ENCODE data around the gene SRMS. TPM values are rescaled to one million over a fixed set of nuclear protein-coding genes. Genes with fewer than 3 reads are reported as not detected.

Gene SRMS
- polyA plus RNA-seq, 1 donor (not counting 4 experiments of a cell fraction or from before 2014, with no cell fraction given) = 0.10 TPM

DNA sequence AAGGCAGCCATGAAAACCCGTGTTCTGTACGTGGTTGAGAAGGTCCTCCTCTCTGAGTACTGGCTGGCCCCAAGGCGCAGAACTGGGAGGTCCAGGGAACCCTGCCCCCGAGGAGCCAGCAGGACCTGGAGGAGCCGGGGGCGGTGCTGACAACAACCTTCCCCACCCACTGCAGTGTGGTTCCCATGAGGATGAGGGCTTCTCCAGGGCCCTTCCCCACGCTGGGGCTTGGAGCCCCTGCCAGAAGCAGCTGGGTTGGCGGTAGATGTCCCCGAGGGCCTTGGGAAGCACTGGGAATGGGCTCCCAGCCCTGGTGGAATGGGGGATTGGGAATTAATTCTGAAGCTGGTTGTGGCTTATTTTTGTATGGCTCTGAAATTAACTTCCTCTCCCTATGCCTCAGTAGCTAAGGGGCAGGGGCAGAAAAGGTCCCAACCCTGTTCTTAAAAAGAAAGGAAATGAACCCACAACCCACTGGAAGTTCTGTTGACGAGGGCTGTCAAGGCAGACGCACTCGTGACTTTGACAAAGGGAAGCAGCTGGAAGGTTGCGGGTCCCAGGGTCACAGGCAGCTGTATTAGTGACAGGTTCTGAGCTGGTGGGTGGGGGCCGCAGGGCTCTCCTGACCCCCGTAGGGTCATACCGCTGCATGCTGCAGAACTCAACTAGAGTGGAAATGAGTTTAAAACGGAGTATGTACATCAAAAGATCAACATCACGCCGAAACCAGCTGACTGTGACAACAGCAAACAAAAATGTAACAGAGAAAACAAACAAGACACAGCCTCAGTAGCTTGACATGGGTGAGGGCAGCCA lies 40.4 kb upstream of the SRMS start:
- dilution Hi-C loops (cut with MboI; ENCODE audit: extremely low pct_ligation_motif_present, low sequenced_read_pairs) = no loop called here
- H3K9me3 ChIP-seq (ENCODE audit: control insufficient read depth, low read depth, low read length) = no peaks in the 10 kb centered on the region
- H3K4me1 ChIP-seq (ENCODE audit: control insufficient read depth, extremely low read depth, insufficient read depth, low read length) = no peaks in the 10 kb centered on the region
- H4K20me1 ChIP-seq (ENCODE audit: control insufficient read depth, extremely low read depth, insufficient read depth, low read length) = no peaks in the 10 kb centered on the region
- H3K4me2 ChIP-seq (ENCODE audit: control insufficient read depth, extremely low read depth, insufficient read depth, low read depth, low read length) = no peak overlapping the region
- H3K27ac ChIP-seq (ENCODE audit: control insufficient read depth, insufficient read depth, low read length) = no peak overlapping the region
- DNase-seq (ENCODE audit: low read depth, low spot score) = no peak
- no peak for TF ChIP-seq EZH2 (IDR thresholded peaks at IDR 0.05; ENCODE audit: low read length)
- TF ChIP-seq, protein P1, sequence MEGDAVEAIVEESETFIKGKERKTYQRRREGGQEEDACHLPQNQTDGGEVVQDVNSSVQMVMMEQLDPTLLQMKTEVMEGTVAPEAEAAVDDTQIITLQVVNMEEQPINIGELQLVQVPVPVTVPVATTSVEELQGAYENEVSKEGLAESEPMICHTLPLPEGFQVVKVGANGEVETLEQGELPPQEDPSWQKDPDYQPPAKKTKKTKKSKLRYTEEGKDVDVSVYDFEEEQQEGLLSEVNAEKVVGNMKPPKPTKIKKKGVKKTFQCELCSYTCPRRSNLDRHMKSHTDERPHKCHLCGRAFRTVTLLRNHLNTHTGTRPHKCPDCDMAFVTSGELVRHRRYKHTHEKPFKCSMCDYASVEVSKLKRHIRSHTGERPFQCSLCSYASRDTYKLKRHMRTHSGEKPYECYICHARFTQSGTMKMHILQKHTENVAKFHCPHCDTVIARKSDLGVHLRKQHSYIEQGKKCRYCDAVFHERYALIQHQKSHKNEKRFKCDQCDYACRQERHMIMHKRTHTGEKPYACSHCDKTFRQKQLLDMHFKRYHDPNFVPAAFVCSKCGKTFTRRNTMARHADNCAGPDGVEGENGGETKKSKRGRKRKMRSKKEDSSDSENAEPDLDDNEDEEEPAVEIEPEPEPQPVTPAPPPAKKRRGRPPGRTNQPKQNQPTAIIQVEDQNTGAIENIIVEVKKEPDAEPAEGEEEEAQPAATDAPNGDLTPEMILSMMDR (optimal IDR thresholded peaks at IDR 0.05 in 1 of 3, IDR thresholded peaks at IDR 0.05 in 1 of 3, conservative IDR thresholded peaks at IDR 0.05 in 1 of 3; ENCODE audit: extremely low read depth in 1 of 3, insufficient read depth in 2 of 3, low read length in 3 of 3) = no peak
- no peak for FAIRE-seq
- no peak overlapping the region for H3K4me3 ChIP-seq (ENCODE audit: control insufficient read depth in 2 of 3, extremely low read depth in 1 of 3, insufficient read depth in 2 of 3, low read depth in 1 of 3, low read length in 3 of 3)
- no peaks in the 10 kb centered on the region for H3K9me1 ChIP-seq (ENCODE audit: control insufficient read depth, extremely low read depth, insufficient read depth, low read length)
- no peaks in the 10 kb centered on the region for H3K27me3 ChIP-seq (ENCODE audit: control insufficient read depth, extremely low read depth, insufficient read depth, low read length)
- H2AFZ ChIP-seq (ENCODE audit: control insufficient read depth, low read length) = no peak overlapping the region
- H3K9ac ChIP-seq (ENCODE audit: control insufficient read depth, extremely low read depth, insufficient read depth, low read length) = no peak overlapping the region
- peaks cover 8 to 22% of the 10 kb centered on the region in 2 experiments for H3K36me3 ChIP-seq (ENCODE audit: control insufficient read depth in 2 of 2, extremely low read depth in 1 of 2, insufficient read depth in 2 of 2, low read length in 2 of 2)
- H3K79me2 ChIP-seq (ENCODE audit: control insufficient read depth, insufficient read depth, low read length) = no peaks in the 10 kb centered on the region

DNA sequence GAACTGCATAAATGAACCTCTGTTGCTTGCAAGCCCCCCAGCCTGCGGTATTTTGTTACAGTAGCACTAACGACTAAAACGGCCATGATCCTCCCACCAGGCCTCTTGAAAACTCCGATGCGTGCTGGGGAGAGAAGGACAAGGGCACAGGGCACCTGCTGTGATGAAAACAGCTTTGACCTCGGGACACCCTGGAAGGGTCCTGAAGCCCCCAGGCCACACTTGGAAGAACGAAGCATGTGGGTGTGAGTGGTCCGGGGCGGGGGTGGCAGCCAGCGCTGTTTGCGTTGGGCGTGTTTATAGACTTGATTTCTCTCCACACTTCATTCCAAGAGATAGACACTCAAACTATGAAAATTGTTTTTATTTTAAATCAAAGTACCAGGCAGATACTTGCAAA lies 39.7 kb upstream of the SRMS start:
- Histone ChIP-seq H3K27me3 (ENCODE audit: control insufficient read depth, extremely low read depth, insufficient read depth, low read length) (no peaks in the 10 kb centered on the region), H3K27ac (ENCODE audit: control insufficient read depth, insufficient read depth, low read length) (no peak overlapping the region), H3K9me3 (ENCODE audit: control insufficient read depth, low read depth, low read length) (no peaks in the 10 kb centered on the region), H3K4me2 (ENCODE audit: control insufficient read depth, extremely low read depth, insufficient read depth, low read depth, low read length) (no peak overlapping the region), H3K79me2 (ENCODE audit: control insufficient read depth, insufficient read depth, low read length) (no peaks in the 10 kb centered on the region), H3K9me1 (ENCODE audit: control insufficient read depth, extremely low read depth, insufficient read depth, low read length) (no peaks in the 10 kb centered on the region), H2AFZ (ENCODE audit: control insufficient read depth, low read length) (no peak overlapping the region), H3K9ac (ENCODE audit: control insufficient read depth, extremely low read depth, insufficient read depth, low read length) (no peak overlapping the region), H3K36me3 (ENCODE audit: control insufficient read depth in 2 of 2, extremely low read depth in 1 of 2, insufficient read depth in 2 of 2, low read length in 2 of 2) (peaks cover 6 to 15% of the 10 kb centered on the region in 2 experiments), H3K4me1 (ENCODE audit: control insufficient read depth, extremely low read depth, insufficient read depth, low read length) (no peaks in the 10 kb centered on the region), H4K20me1 (ENCODE audit: control insufficient read depth, extremely low read depth, insufficient read depth, low read length) (no peaks in the 10 kb centered on the region), H3K4me3 (ENCODE audit: control insufficient read depth in 2 of 3, extremely low read depth in 1 of 3, insufficient read depth in 2 of 3, low read depth in 1 of 3, low read length in 3 of 3) (no peak overlapping the region)
- dilution Hi-C loops (cut with MboI; ENCODE audit: extremely low pct_ligation_motif_present, low sequenced_read_pairs) = no loop called here
- no peak for TF ChIP-seq EZH2 (IDR thresholded peaks at IDR 0.05; ENCODE audit: low read length)
- TF ChIP-seq, protein P1 (optimal IDR thresholded peaks at IDR 0.05 in 1 of 3, IDR thresholded peaks at IDR 0.05 in 1 of 3, conservative IDR thresholded peaks at IDR 0.05 in 1 of 3; ENCODE audit: extremely low read depth in 1 of 3, insufficient read depth in 2 of 3, low read length in 3 of 3) = no peak
- DNase-seq (ENCODE audit: low read depth, low spot score) = no peak
- FAIRE-seq = no peak
